Loucy (cell line): Measurements from ENCODE around the gene SIK3.

ENCODE experiments used
- H2AFZ ChIP-seq: fragments of 200-600 bp; sonication (generic); 2 replicates; pipeline ENCODE4 v1.6.0; 2016; ENCODE audit warnings: antibody characterized with exemption, mild to moderate bottlenecking, low read length, moderate library complexity
- H3F3A ChIP-seq: fragments of 200-600 bp; 2 replicates; pipeline ENCODE4 v1.6.0; 2016; ENCODE audit warnings: antibody characterized with exemption, low read depth, mild to moderate bottlenecking
- H3K27me3 ChIP-seq: fragments of 200-600 bp; sonication (generic); 2 replicates; pipeline ENCODE4 v1.6.1; 2014; ENCODE audit warnings: low read length, mild to moderate bottlenecking; ENCODE audit not compliant: insufficient read depth, poor library complexity, severe bottlenecking
- H3K36me3 ChIP-seq: fragments of 200-600 bp; sonication (generic); 2 replicates; pipeline ENCODE4 v1.6.1; 2016; ENCODE audit warnings: low read length; ENCODE audit not compliant: insufficient read depth
- H3K4me1 ChIP-seq: fragments of 200-600 bp; sonication (generic); 2 replicates; pipeline ENCODE4 v1.5.1; 2014; ENCODE audit warnings: low read length, mild to moderate bottlenecking; ENCODE audit not compliant: insufficient read depth, poor library complexity, severe bottlenecking
- H3K4me2 ChIP-seq: fragments of 200-600 bp; sonication (generic); 2 replicates; pipeline ENCODE4 v1.6.0; 2014; ENCODE audit warnings: antibody characterized with exemption, low read length, low read depth, mild to moderate bottlenecking; ENCODE audit not compliant: poor library complexity, severe bottlenecking
- H3K4me3 ChIP-seq: fragments of 200-600 bp; sonication (generic); 2 replicates; pipeline ENCODE4 v1.5.1; 2014; ENCODE audit warnings: low read length, mild to moderate bottlenecking, mixed read lengths; ENCODE audit not compliant: poor library complexity, severe bottlenecking
- H3K79me2 ChIP-seq: fragments of 200-600 bp; sonication (generic); 2 replicates; pipeline ENCODE4 v1.6.1; 2014; ENCODE audit warnings: low read length; ENCODE audit not compliant: insufficient read depth
- H3K9ac ChIP-seq: fragments of 200-600 bp; sonication (generic); 2 replicates; pipeline ENCODE4 v1.6.0; 2014; ENCODE audit warnings: mild to moderate bottlenecking, low read depth, low read length, moderate library complexity; ENCODE audit not compliant: poor library complexity, severe bottlenecking
- H3K9me2 ChIP-seq: fragments of 200-600 bp; sonication (generic); replicated peaks from 2 replicates; pipeline ENCODE4 v1.6.1; 2016; ENCODE audit warnings: low read depth, low read length, mixed read lengths
- H3K9me3 ChIP-seq: fragments of 200-600 bp; sonication (generic); 2 replicates; pipeline ENCODE4 v1.6.1; 2014; ENCODE audit warnings: mild to moderate bottlenecking, antibody characterized with exemption, low read length, low read depth; ENCODE audit not compliant: insufficient read depth
- H4K20me1 ChIP-seq: fragments of 200-600 bp; sonication (generic); 2 replicates; pipeline ENCODE4 v1.6.0; 2014; ENCODE audit warnings: antibody characterized with exemption, low read length, mild to moderate bottlenecking; ENCODE audit not compliant: insufficient read depth, poor library complexity, severe bottlenecking
- CTCF ChIP-seq: fragments of 200-600 bp; sonication (generic); conservative IDR thresholded peaks from 2 replicates; pipeline ENCODE4 v1.5.1; 2014; ENCODE audit warnings: mild to moderate bottlenecking, antibody characterized with exemption, low read length
- EZH2phosphoT487 ChIP-seq: fragments of 200-600 bp; IDR thresholded peaks from 2 replicates; pipeline ENCODE4 v1.6.1; 2018; ENCODE audit warnings: antibody characterized with exemption, mild to moderate bottlenecking, moderate library complexity, borderline replicate concordance

The SIK3 gene

GRCh38 chr11:116990811-116991210 is 107.4 kb downstream of the SIK3 start:
- H3K9me2 ChIP-seq: no peaks in the 10 kb centered on the region
- H4K20me1 ChIP-seq: no peaks in the 10 kb centered on the region
- TF ChIP-seq EZH2phosphoT487: no peak
- no peak for TF ChIP-seq CTCF
- peaks cover 78% of the 10 kb centered on the region for H3K79me2 ChIP-seq
- H3K4me3 ChIP-seq: no peak overlapping the region
- no peaks in the 10 kb centered on the region for H3K9me3 ChIP-seq
- no peaks in the 10 kb centered on the region for H3F3A ChIP-seq
- no peak overlapping the region for H3K9ac ChIP-seq
- peaks cover 29% of the 10 kb centered on the region for H3K4me1 ChIP-seq
- no peaks in the 10 kb centered on the region for H3K27me3 ChIP-seq
- H3K4me2 ChIP-seq: no peak overlapping the region
- H3K36me3 ChIP-seq: no peaks in the 10 kb centered on the region
- H2AFZ ChIP-seq: no peak overlapping the region

GRCh38 chr11:116990061-116990473 is 108.2 kb downstream of the SIK3 start:
- Histone ChIP-seq H3K36me3 (no peaks in the 10 kb centered on the region), H3K4me1 (peaks cover 32% of the 10 kb centered on the region), H2AFZ (no peak overlapping the region), H3K9me3 (no peaks in the 10 kb centered on the region), H3K27me3 (no peaks in the 10 kb centered on the region), H3K9me2 (no peaks in the 10 kb centered on the region), H3K79me2 (peaks cover 79% of the 10 kb centered on the region), H3K4me2 (no peak overlapping the region), H3K9ac (no peak overlapping the region), H4K20me1 (no peaks in the 10 kb centered on the region), H3F3A (no peaks in the 10 kb centered on the region), H3K4me3 (no peak overlapping the region)
- no peak for TF ChIP-seq CTCF
- TF ChIP-seq EZH2phosphoT487: no peak

GRCh38 chr11:116989184-116989583 is 109.0 kb downstream of the SIK3 start:
- Histone ChIP-seq H3K27me3 (no peaks in the 10 kb centered on the region), H2AFZ (no peak overlapping the region), H3K9me3 (no peaks in the 10 kb centered on the region), H3K9ac (no peak overlapping the region), H3K36me3 (no peaks in the 10 kb centered on the region), H3K9me2 (no peaks in the 10 kb centered on the region), H3K4me2 (no peak overlapping the region), H3K4me3 (no peak overlapping the region), H4K20me1 (no peaks in the 10 kb centered on the region), H3K4me1 (peaks cover 41% of the 10 kb centered on the region), H3F3A (no peaks in the 10 kb centered on the region), H3K79me2 (peaks cover 77% of the 10 kb centered on the region)
- TF ChIP-seq CTCF (no peak), EZH2phosphoT487 (no peak)
